DND-41 (cell line): Measurements from ENCODE around the gene FEN1.

ENCODE experiments used
- CTCF ChIP-seq: IDR thresholded peaks from 2 replicates; pipeline ENCODE4 v1.5.1; 2012; ENCODE audit warnings: borderline replicate concordance, low read length, moderate library complexity, mild to moderate bottlenecking; ENCODE audit not compliant: poor library complexity, severe bottlenecking; ENCODE audit errors: extremely low read depth
- EZH2 ChIP-seq: IDR thresholded peaks from 3 replicates; pipeline ENCODE4 v1.6.1; 2012; ENCODE audit warnings: borderline replicate concordance, low read depth, mild to moderate bottlenecking, moderate library complexity, low read length, inconsistent platforms; ENCODE audit not compliant: severe bottlenecking

DNA sequence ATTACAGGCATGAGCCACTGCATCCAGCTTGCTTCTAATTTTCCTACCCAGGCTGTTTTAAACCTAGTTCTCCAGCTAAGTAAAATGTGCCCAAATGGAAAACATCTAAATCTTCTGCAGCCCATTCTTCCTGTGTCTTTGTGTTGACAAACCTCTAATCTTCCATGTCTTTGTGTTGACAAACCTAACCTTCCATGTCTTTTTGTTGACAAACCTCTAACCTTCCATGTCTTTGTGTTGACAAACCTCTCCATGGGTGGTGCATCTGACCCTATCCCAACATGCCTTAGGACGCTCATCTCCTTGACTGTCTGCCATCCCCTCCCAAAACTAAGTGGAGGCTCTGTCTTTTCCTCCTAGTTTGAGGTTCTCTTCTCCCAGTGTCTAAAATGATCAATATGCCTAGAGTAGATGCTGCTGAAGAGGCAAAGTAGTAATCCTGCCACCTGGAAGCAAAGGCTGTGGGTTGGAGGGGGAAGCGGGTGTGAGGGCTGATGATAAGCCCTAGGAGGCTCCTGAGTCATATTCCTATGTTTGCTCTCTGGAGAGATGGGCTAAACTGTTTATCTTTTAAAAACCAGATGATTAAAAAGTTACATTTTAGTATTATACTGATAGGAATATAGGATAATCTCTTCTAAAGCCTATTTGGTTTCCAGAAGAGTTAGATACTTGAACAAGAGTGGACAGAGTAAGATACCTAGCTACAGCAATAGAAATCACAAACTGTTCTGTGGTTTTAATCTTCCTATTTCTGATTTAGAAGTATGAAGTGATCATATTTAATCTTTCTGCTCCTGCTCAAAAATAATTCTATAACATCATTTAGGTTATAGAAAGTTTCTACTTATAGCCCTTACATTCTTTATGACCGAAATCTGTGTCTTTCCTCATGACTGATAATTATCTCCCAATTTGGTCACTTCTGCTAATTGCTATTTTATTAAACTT, 7.9 kb downstream of the FEN1 start:
- TF ChIP-seq CTCF = no peak
- TF ChIP-seq EZH2 = no peak
